ENCODE measurements around the gene MSRB3. TPM values are rescaled to one million over a fixed set of nuclear protein-coding genes. Genes with fewer than 3 reads are reported as not detected.
A peak's percentile ranks its signal among the peaks of the same experiment; 100 is the strongest.

The MSRB3 gene
- total and polyA plus RNA-seq, 2 of the 8 experiments (the other 6 are each of a cell fraction or from before 2014, with no cell fraction given), result 0.32 to 1.2 TPM

- TF ChIP-seq SP1 (IDR thresholded peaks at IDR 0.05; ENCODE audit: low read depth, low read length) (no peak), MAX (IDR thresholded peaks at IDR 0.05) (peak; percentile 81), NRF1 (IDR thresholded peaks at IDR 0.05; ENCODE audit: low read depth, low read length) (no peak), TEAD4 (IDR thresholded peaks at IDR 0.05; ENCODE audit: low read depth, low read length) (peak; percentile 82), RBBP5 (IDR thresholded peaks at IDR 0.05; ENCODE audit: borderline replicate concordance, low read depth, low read length) (peak; percentile 72; the same call in 1 of the 2 replicates), PHF8 (conservative IDR thresholded peaks at IDR 0.05; ENCODE audit: low read depth, low read length) (no peak), TAF1 (IDR thresholded peaks at IDR 0.05; ENCODE audit: low read depth, low read length) (0 out of 2 replicates have a peak, but pooled peaks have one; percentile 14), SIN3A (conservative IDR thresholded peaks at IDR 0.05 in 1 of 2, IDR thresholded peaks at IDR 0.05 in 1 of 2; ENCODE audit: low read depth in 1 of 2, low read length in 2 of 2) (0 out of 4 replicates have a peak, but pooled peaks of 1 of the 2 experiments have one; percentile 41), RAD21 (IDR thresholded peaks at IDR 0.05 in 1 of 2, conservative IDR thresholded peaks at IDR 0.05 in 1 of 2; ENCODE audit: low read depth in 2 of 2, low read length in 2 of 2) (peak in 1 of 2 experiments; percentile 19; a peak in 1 of 4 replicates), CHD2 (IDR thresholded peaks at IDR 0.05; ENCODE audit: low read length) (0 out of 2 replicates have a peak, but pooled peaks have one; percentile 25), ATF3 (IDR thresholded peaks at IDR 0.05; ENCODE audit: insufficient read depth, low read depth, low read length) (no peak), JUND (IDR thresholded peaks at IDR 0.05; ENCODE audit: low read length) (peak; percentile 68)
These were observed 232.1 kb downstream of the MSRB3 start (continued) for GRCh38 chr12:65510584-65511050.
